Measurements from ENCODE around the gene KLK3. TPM values are rescaled to one million over a fixed set of nuclear protein-coding genes. Genes with fewer than 3 reads are reported as not detected.

KLK3 gene
- total RNA-seq, 1 experiment from 2014 or later, result not detected

- Histone ChIP-seq H3K4me1 (no peaks in the 10 kb centered on the region), H3K27me3 (no peaks in the 10 kb centered on the region; the same call in 1 of the 2 replicates), H3K36me3 (no peaks in the 10 kb centered on the region), H3K27ac (no peak overlapping the region), H3K9me3 (replicated peaks) (no peaks in the 10 kb centered on the region), H3K4me3 (no peak overlapping the region)
- no peak for DNase-seq
These were observed 14.8 kb downstream of the KLK3 start for GRCh38 chr19:50869479-50869878.

- H3K27ac ChIP-seq, result no peak overlapping the region
- no peak for DNase-seq
- H3K4me3 ChIP-seq, result no peak overlapping the region
- no peaks in the 10 kb centered on the region for H3K9me3 ChIP-seq (replicated peaks)
- no peaks in the 10 kb centered on the region for H3K4me1 ChIP-seq
- H3K27me3 ChIP-seq, result peaks cover 3% of the 10 kb centered on the region; the same call in 1 of the 2 replicates
- H3K36me3 ChIP-seq, result no peaks in the 10 kb centered on the region
These were observed 15.8 kb downstream of the KLK3 start for GRCh38 chr19:50870417-50871089.

DNA sequence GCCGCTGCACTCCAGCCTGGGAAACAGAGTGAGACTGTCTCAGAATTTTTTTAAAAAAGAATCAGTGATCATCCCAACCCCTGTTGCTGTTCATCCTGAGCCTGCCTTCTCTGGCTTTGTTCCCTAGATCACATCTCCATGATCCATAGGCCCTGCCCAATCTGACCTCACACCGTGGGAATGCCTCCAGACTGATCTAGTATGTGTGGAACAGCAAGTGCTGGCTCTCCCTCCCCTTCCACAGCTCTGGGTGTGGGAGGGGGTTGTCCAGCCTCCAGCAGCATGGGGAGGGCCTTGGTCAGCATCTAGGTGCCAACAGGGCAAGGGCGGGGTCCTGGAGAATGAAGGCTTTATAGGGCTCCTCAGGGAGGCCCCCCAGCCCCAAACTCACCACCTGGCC lies 18.3 kb downstream of the KLK3 start, which contains the start of gene KLK2:
KLK2 (plus strand) TSS at position 384 of the 400 bp plus-strand sequence. CDS start 35 bp downstream, outside the sequence.
- H3K9me3 ChIP-seq (replicated peaks), result no peaks in the 10 kb centered on the region
- no peak within 1 kb of the TSS for H3K27ac ChIP-seq
- H3K36me3 ChIP-seq, result no peaks in the 10 kb centered on the region
- peaks cover 4% of the 10 kb centered on the region; the same call in 1 of the 2 replicates for H3K4me1 ChIP-seq
- H3K27me3 ChIP-seq, result peaks cover 12% of the 10 kb centered on the region
- no peak for DNase-seq
- H3K4me3 ChIP-seq, result no peak within 1 kb of the TSS

GRCh38 chr19:50874211-50874610 lies 19.5 kb downstream of the KLK3 start:
- Histone ChIP-seq H3K4me3 (no peak overlapping the region), H3K27ac (no peak overlapping the region), H3K4me1 (peaks cover 4% of the 10 kb centered on the region; the same call in 1 of the 2 replicates), H3K36me3 (no peaks in the 10 kb centered on the region), H3K27me3 (peaks cover 14% of the 10 kb centered on the region), H3K9me3 (replicated peaks) (no peaks in the 10 kb centered on the region)
- DNase-seq, result no peak

DNA sequence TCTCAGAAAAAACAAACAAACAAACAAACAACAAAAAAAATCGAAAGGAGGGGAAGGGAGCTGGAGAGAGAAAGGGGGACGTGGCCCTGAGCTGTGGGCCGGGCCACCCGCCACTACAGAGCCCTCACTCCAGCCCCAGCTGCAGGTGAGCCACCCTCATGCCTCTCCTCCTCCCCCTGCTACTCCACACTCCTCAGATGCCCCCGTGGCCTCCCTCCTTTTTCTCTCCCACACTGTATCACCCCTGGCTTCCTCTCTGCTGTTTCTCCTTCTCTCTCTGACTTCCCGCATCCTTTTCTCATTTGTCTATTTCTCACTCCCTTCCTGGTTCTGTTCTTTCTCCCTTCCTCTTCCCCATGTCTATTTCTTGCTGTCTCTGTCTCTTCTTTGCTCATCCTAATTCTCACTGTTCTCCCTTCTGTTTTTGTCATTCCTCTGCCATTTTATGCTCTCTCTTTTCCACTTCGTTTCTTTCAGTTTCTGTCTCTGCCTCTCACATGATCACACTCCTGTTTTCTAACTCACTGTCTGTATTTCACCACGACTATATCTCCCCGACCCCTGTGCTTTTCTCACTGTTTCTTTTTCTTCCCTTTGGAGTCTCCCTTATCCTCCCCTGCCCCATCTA lies 21.2 kb downstream of the KLK3 start:
- Histone ChIP-seq H3K4me1 (peaks cover 4% of the 10 kb centered on the region; the same call in 1 of the 2 replicates), H3K4me3 (no peak overlapping the region)
- no peak for DNase-seq

GRCh38 chr19:50876456-50876855 lies 21.7 kb downstream of the KLK3 start:
- no peaks in the 10 kb centered on the region for H3K9me3 ChIP-seq (replicated peaks)
- peaks cover 4% of the 10 kb centered on the region; the same call in 1 of the 2 replicates for H3K4me1 ChIP-seq
- no peak overlapping the region for H3K4me3 ChIP-seq
- H3K27me3 ChIP-seq, result peaks cover 14% of the 10 kb centered on the region
- peak; percentile 19 to 34 for DNase-seq
- no peak overlapping the region for H3K27ac ChIP-seq
- no peaks in the 10 kb centered on the region for H3K36me3 ChIP-seq

More for the DNA sequence above, 21.2 kb downstream of the KLK3 start:
- no peak overlapping the region for H3K27ac ChIP-seq
- H3K36me3 ChIP-seq, result no peaks in the 10 kb centered on the region
- no peaks in the 10 kb centered on the region for H3K9me3 ChIP-seq (replicated peaks)
- H3K27me3 ChIP-seq, result peaks cover 14% of the 10 kb centered on the region

DNA sequence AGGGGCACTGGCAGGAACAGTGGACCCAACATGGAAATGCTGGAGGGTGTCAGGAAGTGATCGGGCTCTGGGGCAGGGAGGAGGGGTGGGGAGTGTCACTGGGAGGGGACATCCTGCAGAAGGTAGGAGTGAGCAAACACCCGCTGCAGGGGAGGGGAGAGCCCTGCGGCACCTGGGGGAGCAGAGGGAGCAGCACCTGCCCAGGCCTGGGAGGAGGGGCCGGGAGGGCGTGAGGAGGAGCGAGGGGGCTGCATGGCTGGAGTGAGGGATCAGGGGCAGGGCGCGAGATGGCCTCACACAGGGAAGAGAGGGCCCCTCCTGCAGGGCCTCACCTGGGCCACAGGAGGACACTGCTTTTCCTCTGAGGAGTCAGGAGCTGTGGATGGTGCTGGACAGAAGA lies 22.6 kb downstream of the KLK3 start:
- Histone ChIP-seq H3K27me3 (peaks cover 15% of the 10 kb centered on the region), H3K27ac (no peak overlapping the region), H3K4me1 (peaks cover 4% of the 10 kb centered on the region; the same call in 1 of the 2 replicates), H3K4me3 (no peak overlapping the region), H3K9me3 (replicated peaks) (no peaks in the 10 kb centered on the region), H3K36me3 (no peaks in the 10 kb centered on the region)
- no peak for DNase-seq

DNA sequence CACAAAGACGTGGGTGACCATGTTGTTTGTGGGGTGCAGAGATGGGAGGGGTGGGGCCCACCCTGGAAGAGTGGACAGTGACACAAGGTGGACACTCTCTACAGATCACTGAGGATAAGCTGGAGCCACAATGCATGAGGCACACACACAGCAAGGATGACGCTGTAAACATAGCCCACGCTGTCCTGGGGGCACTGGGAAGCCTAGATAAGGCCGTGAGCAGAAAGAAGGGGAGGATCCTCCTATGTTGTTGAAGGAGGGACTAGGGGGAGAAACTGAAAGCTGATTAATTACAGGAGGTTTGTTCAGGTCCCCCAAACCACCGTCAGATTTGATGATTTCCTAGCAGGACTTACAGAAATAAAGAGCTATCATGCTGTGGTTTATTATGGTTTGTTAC lies 24.1 kb downstream of the KLK3 start:
- H3K27ac ChIP-seq, result no peak overlapping the region
- peaks cover 4% of the 10 kb centered on the region; the same call in 1 of the 2 replicates for H3K4me1 ChIP-seq
- H3K27me3 ChIP-seq, result peaks cover 21% of the 10 kb centered on the region
- no peaks in the 10 kb centered on the region for H3K9me3 ChIP-seq (replicated peaks)
- no peak for DNase-seq
- H3K36me3 ChIP-seq, result no peaks in the 10 kb centered on the region
- H3K4me3 ChIP-seq, result no peak overlapping the region

- no peak overlapping the region for H3K27ac ChIP-seq
- H3K9me3 ChIP-seq (replicated peaks), result no peaks in the 10 kb centered on the region
- DNase-seq, result no peak
- H3K36me3 ChIP-seq, result no peaks in the 10 kb centered on the region
- no peak overlapping the region for H3K4me3 ChIP-seq
- peaks cover 4% of the 10 kb centered on the region; the same call in 1 of the 2 replicates for H3K4me1 ChIP-seq
- H3K27me3 ChIP-seq, result peaks cover 21% of the 10 kb centered on the region
These were observed 25.5 kb downstream of the KLK3 start for GRCh38 chr19:50880241-50880640.

- peaks cover 11% of the 10 kb centered on the region for H3K27me3 ChIP-seq
- no peak overlapping the region for H3K4me3 ChIP-seq
- DNase-seq, result no peak
- H3K36me3 ChIP-seq, result no peaks in the 10 kb centered on the region
- no peaks in the 10 kb centered on the region for H3K4me1 ChIP-seq
- H3K9me3 ChIP-seq (replicated peaks), result no peaks in the 10 kb centered on the region
- H3K27ac ChIP-seq, result no peak overlapping the region
These were observed 27.5 kb downstream of the KLK3 start for GRCh38 chr19:50882188-50882587.

GRCh38 chr19:50889638-50890037 lies 34.9 kb downstream of the KLK3 start:
- Histone ChIP-seq H3K27ac (no peak overlapping the region), H3K36me3 (no peaks in the 10 kb centered on the region), H3K9me3 (replicated peaks) (no peaks in the 10 kb centered on the region), H3K4me1 (no peaks in the 10 kb centered on the region; the same call in 1 of the 2 replicates), H3K4me3 (no peak overlapping the region), H3K27me3 (no peaks in the 10 kb centered on the region; the same call in 1 of the 2 replicates)
- DNase-seq, result no peak

- no peak for DNase-seq
- no peaks in the 10 kb centered on the region; the same call in 1 of the 2 replicates for H3K4me1 ChIP-seq
- H3K36me3 ChIP-seq, result no peaks in the 10 kb centered on the region
- H3K9me3 ChIP-seq (replicated peaks), result no peaks in the 10 kb centered on the region
- H3K27me3 ChIP-seq, result no peaks in the 10 kb centered on the region; the same call in 1 of the 2 replicates
- H3K27ac ChIP-seq, result no peak overlapping the region
- H3K4me3 ChIP-seq, result no peak overlapping the region
These were observed 35.9 kb downstream of the KLK3 start for GRCh38 chr19:50890422-50891252.

DNA sequence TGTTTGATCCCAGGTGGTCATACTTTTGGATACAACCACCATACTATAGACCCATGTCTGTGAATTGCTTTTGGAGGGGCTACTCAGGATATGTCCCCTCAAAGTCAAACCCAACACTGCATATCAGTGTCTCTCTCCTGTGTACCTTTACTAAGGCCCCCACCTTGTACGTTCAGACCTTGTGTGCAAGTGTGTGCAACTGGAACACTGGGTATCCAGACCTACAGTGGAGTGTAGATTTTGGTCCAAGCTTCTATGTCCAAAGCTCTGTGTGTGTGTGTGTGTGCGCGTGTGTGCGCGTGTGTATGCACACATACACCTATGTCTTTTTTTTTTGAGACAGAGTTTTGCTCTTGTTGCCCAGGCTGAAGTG lies 36.5 kb downstream of the KLK3 start:
- no peak for DNase-seq
- Histone ChIP-seq H3K27ac (no peak overlapping the region), H3K36me3 (no peaks in the 10 kb centered on the region), H3K27me3 (no peaks in the 10 kb centered on the region; the same call in 1 of the 2 replicates), H3K9me3 (replicated peaks) (no peaks in the 10 kb centered on the region), H3K4me1 (no peaks in the 10 kb centered on the region; the same call in 1 of the 2 replicates), H3K4me3 (no peak overlapping the region)

GRCh38 chr19:50893047-50893736 lies 38.5 kb downstream of the KLK3 start:
- H3K9me3 ChIP-seq (replicated peaks), result no peaks in the 10 kb centered on the region
- H3K4me1 ChIP-seq, result peaks cover 7% of the 10 kb centered on the region
- DNase-seq, result no peak
- H3K27ac ChIP-seq, result no peak overlapping the region
- H3K27me3 ChIP-seq, result no peaks in the 10 kb centered on the region
- no peak overlapping the region for H3K4me3 ChIP-seq
- no peaks in the 10 kb centered on the region for H3K36me3 ChIP-seq
